ENCODE measurements around the gene COL8A2.

- TF ChIP-seq SP1 (IDR thresholded peaks at IDR 0.05), result no peak
- TF ChIP-seq FOXM1 (IDR thresholded peaks at IDR 0.05; ENCODE audit: borderline replicate concordance), result no peak
- TF ChIP-seq SUZ12 (IDR thresholded peaks at IDR 0.05), result no peak
- no peak for TF ChIP-seq ELF4 (IDR thresholded peaks at IDR 0.05)
- TF ChIP-seq ZNF384 (IDR thresholded peaks at IDR 0.05), result no peak
- no peak for TF ChIP-seq PKNOX1 (IDR thresholded peaks at IDR 0.05)
- TF ChIP-seq TARDBP (IDR thresholded peaks at IDR 0.05), result no peak
- TF ChIP-seq FOXK2 (IDR thresholded peaks at IDR 0.05), result no peak
- no peak for TF ChIP-seq CTBP1 (IDR thresholded peaks at IDR 0.05; ENCODE audit: borderline replicate concordance)
- no peak for TF ChIP-seq HDGF (IDR thresholded peaks at IDR 0.05; ENCODE audit: borderline replicate concordance)
These were observed 456 bp downstream of the COL8A2 start for GRCh38 chr1:36124404-36125128.
